ENCODE data around the gene MRPL43.

The MRPL43 gene

GRCh38 chr10:100998991-100999741, 11.9 kb upstream of the MRPL43 start:
- H2AFZ ChIP-seq (ENCODE audit: low read depth, low read length, severe bottlenecking), result peak overlapping the region; percentile 46

GRCh38 chr10:100998183-100998990, 11.1 kb upstream of the MRPL43 start:
- Histone ChIP-seq H3K9ac (ENCODE audit: low read length) (peak overlapping the region; percentile 71), H3K36me3 (ENCODE audit: low read length) (no peaks in the 10 kb centered on the region), H3F3A (ENCODE audit: insufficient read depth) (peaks cover 40% of the 10 kb centered on the region), H3K4me2 (ENCODE audit: low read depth, low read length, poor library complexity, severe bottlenecking) (peak overlapping the region; percentile 86), H4K20me1 (ENCODE audit: low read depth, low read length) (no peaks in the 10 kb centered on the region), H3K9me3 (ENCODE audit: insufficient read depth, low read length) (no peaks in the 10 kb centered on the region), H3K9me2 (replicated peaks; ENCODE audit: insufficient read depth, low read length) (no peaks in the 10 kb centered on the region), H3K27ac (ENCODE audit: low read depth, low read length) (peak overlapping the region; percentile 75), H3K79me2 (ENCODE audit: insufficient read depth, low read length) (no peaks in the 10 kb centered on the region), H3K27me3 (ENCODE audit: low read length) (no peaks in the 10 kb centered on the region), H3K4me3 (ENCODE audit: insufficient read depth, low read length, poor library complexity, severe bottlenecking) (peak overlapping the region; percentile 79), H2AFZ (ENCODE audit: low read depth, low read length, severe bottlenecking) (peak overlapping the region; percentile 87)
- TF ChIP-seq CTCF (IDR thresholded peaks at IDR 0.05; ENCODE audit: insufficient read depth, low read length, poor library complexity, severe bottlenecking) (no peak), EZH2phosphoT487 (conservative IDR thresholded peaks at IDR 0.05; ENCODE audit: low read length) (no peak)

More at GRCh38 chr10:100998991-100999741, 11.9 kb upstream of the MRPL43 start:
- H3K9me3 ChIP-seq (ENCODE audit: insufficient read depth, low read length), result no peaks in the 10 kb centered on the region
- peak overlapping the region; percentile 71 for H3K9ac ChIP-seq (ENCODE audit: low read length)
- H3K27ac ChIP-seq (ENCODE audit: low read depth, low read length), result peak overlapping the region; percentile 75
- peak overlapping the region; percentile 86 for H3K4me2 ChIP-seq (ENCODE audit: low read depth, low read length, poor library complexity, severe bottlenecking)
- no peaks in the 10 kb centered on the region for H3K36me3 ChIP-seq (ENCODE audit: low read length)
- no peaks in the 10 kb centered on the region for H3K27me3 ChIP-seq (ENCODE audit: low read length)
- TF ChIP-seq CTCF (IDR thresholded peaks at IDR 0.05; ENCODE audit: insufficient read depth, low read length, poor library complexity, severe bottlenecking) (peak; percentile 83), EZH2phosphoT487 (conservative IDR thresholded peaks at IDR 0.05; ENCODE audit: low read length) (no peak)
- no peaks in the 10 kb centered on the region for H4K20me1 ChIP-seq (ENCODE audit: low read depth, low read length)
- H3K9me2 ChIP-seq (replicated peaks; ENCODE audit: insufficient read depth, low read length), result no peaks in the 10 kb centered on the region
- peak overlapping the region; percentile 79 for H3K4me3 ChIP-seq (ENCODE audit: insufficient read depth, low read length, poor library complexity, severe bottlenecking)
- H3K79me2 ChIP-seq (ENCODE audit: insufficient read depth, low read length), result no peaks in the 10 kb centered on the region
- peaks cover 36% of the 10 kb centered on the region for H3F3A ChIP-seq (ENCODE audit: insufficient read depth)

- Histone ChIP-seq H3K9ac (ENCODE audit: low read length) (peak overlapping the region; percentile 71), H3K4me3 (ENCODE audit: insufficient read depth, low read length, poor library complexity, severe bottlenecking) (peak overlapping the region; percentile 79), H3K27ac (ENCODE audit: low read depth, low read length) (peak overlapping the region; percentile 75), H3K79me2 (ENCODE audit: insufficient read depth, low read length) (no peaks in the 10 kb centered on the region), H3K9me2 (replicated peaks; ENCODE audit: insufficient read depth, low read length) (no peaks in the 10 kb centered on the region), H4K20me1 (ENCODE audit: low read depth, low read length) (no peaks in the 10 kb centered on the region), H3K36me3 (ENCODE audit: low read length) (no peaks in the 10 kb centered on the region), H2AFZ (ENCODE audit: low read depth, low read length, severe bottlenecking) (peak overlapping the region; percentile 87), H3K9me3 (ENCODE audit: insufficient read depth, low read length) (no peaks in the 10 kb centered on the region), H3K27me3 (ENCODE audit: low read length) (no peaks in the 10 kb centered on the region), H3K4me2 (ENCODE audit: low read depth, low read length, poor library complexity, severe bottlenecking) (peak overlapping the region; percentile 86), H3F3A (ENCODE audit: insufficient read depth) (peaks cover 40% of the 10 kb centered on the region)
- TF ChIP-seq CTCF (IDR thresholded peaks at IDR 0.05; ENCODE audit: insufficient read depth, low read length, poor library complexity, severe bottlenecking) (peak; percentile 93), EZH2phosphoT487 (conservative IDR thresholded peaks at IDR 0.05; ENCODE audit: low read length) (no peak)
Measured at GRCh38 chr10:100997360-100998182, 10.3 kb upstream of the MRPL43 start.
